Testis (tissue), 3 donors: ENCODE data around the gene RAB8A. TPM values are rescaled to one million over a fixed set of nuclear protein-coding genes. Genes with fewer than 3 reads are reported as not detected.
A peak's percentile ranks its signal among the peaks of the same experiment; 100 is the strongest.
"Not testable (repeated sequence)": the region's sequence is repeated elsewhere in the genome, so short reads cannot be mapped to it uniquely, and the experiment has no call there.

ENCODE experiments used
- DNase-seq: peaks from one replicate; pipeline ENCODE4 v3.0.0-alpha.2; 2019
- H3K27ac ChIP-seq, 2 donors: fragments of 200-600 bp; sonication (generic); one replicate each; pipeline ENCODE4 v1.5.1; 2019
- H3K27me3 ChIP-seq: fragments of 200-600 bp; sonication (generic); one replicate; pipeline ENCODE4 v1.5.1; 2019
- H3K36me3 ChIP-seq: fragments of 200-600 bp; sonication (generic); one replicate; pipeline ENCODE4 v1.5.1; 2017; ENCODE audit warnings: low read depth; ENCODE audit errors: missing control alignments
- H3K4me1 ChIP-seq: fragments of 200-600 bp; sonication (generic); one replicate; pipeline ENCODE4 v1.5.1; 2019
- H3K4me3 ChIP-seq, 2 donors: fragments of 200-600 bp; sonication (generic); one replicate each; pipeline ENCODE4 v1.5.1; 2017 to 2019
- H3K9me3 ChIP-seq: fragments of 200-600 bp; sonication (generic); one replicate; pipeline ENCODE4 v1.5.1; 2017
- POLR2A ChIP-seq: fragments of 450-650 bp; IDR thresholded peaks from one replicate; pipeline ENCODE4 v1.6.1; 2017; ENCODE audit warnings: antibody characterized with exemption, mild to moderate bottlenecking, moderate library complexity
- WGBS, 2 donors: methylation state at CpG; one replicate each; pipeline ENCODE4 v1.1.5; 2018; 5-methylcytosine and 5-hydroxymethylcytosine counted together
- intact Hi-C: fragments of 100-400 bp; cut with DNase I; formaldehyde crosslinking; loops from one replicate; pipeline ENCODE4 v1.15.1; 2023; ENCODE audit warnings: low total_unique reads
- polyA plus RNA-seq: library from polyadenylated mRNA; stranded (reverse); fragments of 350-450 nt; fragmentation: Illumina TruSeq; extraction: RNeasy Lipid Tissue Mini Kit (QIAGEN cat#74804); gene quantifications from one replicate; pipeline ENCODE4 v1.2.3, GENCODE V29; 2014; ENCODE audit warnings: low read depth, low replicate concordance; ENCODE audit not compliant: insufficient read depth
- total RNA-seq, 2 donors: library from RNA; depleted of rRNA; stranded (reverse); fragments of >200 nt; gene quantifications; one replicate each; pipeline ENCODE4 v1.2.3, GENCODE V29; 2016
- TF ChIP-seq, protein P1 (sequence below), 3 experiments: fragments of 450-650 bp in 2 of 3; fragments of 200-600 bp in 1 of 3; sonication (generic) in 1 of 3; IDR thresholded peaks; one replicate each; pipeline ENCODE4 v1.5.1; 2016 to 2019; ENCODE audit warnings: antibody characterized with exemption in 3 of 3, mild to moderate bottlenecking in 2 of 3, moderate library complexity in 1 of 3

RAB8A gene
- total and polyA plus RNA-seq, 3 donors from 2014 or later, result 45.9 to 69.0 (median 63.3) TPM

GRCh38 chr19:16077984-16078758 lies 33.5 kb upstream of the RAB8A start:
- Histone ChIP-seq H3K27ac (peak overlapping the region; percentile 100), H3K27me3 (no peaks in the 10 kb centered on the region), H3K4me1 (peaks cover 32% of the 10 kb centered on the region), H3K36me3 (no peaks in the 10 kb centered on the region), H3K4me3 (peak overlapping the region; percentile 79 to 100), H3K9me3 (no peaks in the 10 kb centered on the region)
- DNase-seq, result peak; percentile 46
- intact Hi-C loops, result no loop called here
- TF ChIP-seq, protein P1, sequence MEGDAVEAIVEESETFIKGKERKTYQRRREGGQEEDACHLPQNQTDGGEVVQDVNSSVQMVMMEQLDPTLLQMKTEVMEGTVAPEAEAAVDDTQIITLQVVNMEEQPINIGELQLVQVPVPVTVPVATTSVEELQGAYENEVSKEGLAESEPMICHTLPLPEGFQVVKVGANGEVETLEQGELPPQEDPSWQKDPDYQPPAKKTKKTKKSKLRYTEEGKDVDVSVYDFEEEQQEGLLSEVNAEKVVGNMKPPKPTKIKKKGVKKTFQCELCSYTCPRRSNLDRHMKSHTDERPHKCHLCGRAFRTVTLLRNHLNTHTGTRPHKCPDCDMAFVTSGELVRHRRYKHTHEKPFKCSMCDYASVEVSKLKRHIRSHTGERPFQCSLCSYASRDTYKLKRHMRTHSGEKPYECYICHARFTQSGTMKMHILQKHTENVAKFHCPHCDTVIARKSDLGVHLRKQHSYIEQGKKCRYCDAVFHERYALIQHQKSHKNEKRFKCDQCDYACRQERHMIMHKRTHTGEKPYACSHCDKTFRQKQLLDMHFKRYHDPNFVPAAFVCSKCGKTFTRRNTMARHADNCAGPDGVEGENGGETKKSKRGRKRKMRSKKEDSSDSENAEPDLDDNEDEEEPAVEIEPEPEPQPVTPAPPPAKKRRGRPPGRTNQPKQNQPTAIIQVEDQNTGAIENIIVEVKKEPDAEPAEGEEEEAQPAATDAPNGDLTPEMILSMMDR (IDR thresholded peaks at IDR 0.05), result no peak
- no peak for TF ChIP-seq POLR2A
- WGBS, 2 donors, result 28 to 31% methylated on average over 16 of the region's 16 CpGs

DNA sequence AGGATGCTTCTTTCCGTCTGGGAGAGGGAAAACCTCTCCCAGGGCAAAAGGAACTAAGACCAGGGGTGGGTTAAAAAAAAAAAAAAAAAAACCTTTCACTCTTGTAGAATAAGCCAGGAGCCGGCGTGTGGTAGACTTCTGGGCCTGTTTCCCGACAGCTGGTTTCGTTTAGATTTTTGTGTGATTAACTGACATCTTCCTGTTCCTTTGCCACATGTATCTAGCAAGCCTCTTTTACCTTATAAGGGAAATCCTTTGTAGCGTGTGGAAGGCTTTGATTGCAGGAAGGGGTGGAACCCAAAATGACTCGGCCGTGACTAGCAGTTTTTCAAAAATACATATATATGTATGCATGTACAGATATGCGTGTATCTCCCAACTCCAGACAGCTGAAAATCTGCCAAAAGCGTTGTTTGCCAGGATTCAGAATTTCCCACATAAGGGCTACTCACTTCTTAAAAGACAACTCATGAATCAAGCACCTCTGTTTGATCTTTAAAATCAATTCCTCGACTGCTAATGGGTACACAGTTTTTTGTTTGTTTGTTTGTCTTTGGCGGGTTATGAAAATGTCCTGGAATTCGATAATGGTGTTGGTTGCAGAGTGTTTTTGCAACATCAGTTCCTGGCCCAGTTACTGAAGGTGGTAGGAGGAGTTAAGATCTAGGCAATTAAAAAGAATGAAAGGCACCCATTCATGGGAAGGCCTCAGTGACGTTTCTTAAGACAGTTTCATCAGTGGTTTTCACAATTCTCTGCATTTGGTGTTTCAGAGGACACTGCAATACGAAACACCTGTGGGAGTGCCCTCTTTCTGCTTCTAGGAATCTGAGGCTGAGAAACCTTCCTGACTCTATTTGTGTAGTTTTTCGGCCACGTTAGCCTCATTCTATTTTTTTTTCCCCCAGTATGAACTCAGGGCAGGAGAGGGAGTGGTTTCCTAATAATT lies 32.7 kb upstream of the RAB8A start:
- Histone ChIP-seq H3K4me3 (peak overlapping the region; percentile 79 to 100), H3K27ac (peak overlapping the region; percentile 100), H3K4me1 (peaks cover 32% of the 10 kb centered on the region), H3K27me3 (no peaks in the 10 kb centered on the region), H3K9me3 (no peaks in the 10 kb centered on the region), H3K36me3 (no peaks in the 10 kb centered on the region)
- TF ChIP-seq POLR2A, result no peak
- TF ChIP-seq, protein P1 (IDR thresholded peaks at IDR 0.05), result no peak
- 16 to 20% methylated on average over 17 of the region's 17 CpGs for WGBS, 2 donors
- intact Hi-C loops, result no loop called here
- peak; percentile 84 for DNase-seq

DNA sequence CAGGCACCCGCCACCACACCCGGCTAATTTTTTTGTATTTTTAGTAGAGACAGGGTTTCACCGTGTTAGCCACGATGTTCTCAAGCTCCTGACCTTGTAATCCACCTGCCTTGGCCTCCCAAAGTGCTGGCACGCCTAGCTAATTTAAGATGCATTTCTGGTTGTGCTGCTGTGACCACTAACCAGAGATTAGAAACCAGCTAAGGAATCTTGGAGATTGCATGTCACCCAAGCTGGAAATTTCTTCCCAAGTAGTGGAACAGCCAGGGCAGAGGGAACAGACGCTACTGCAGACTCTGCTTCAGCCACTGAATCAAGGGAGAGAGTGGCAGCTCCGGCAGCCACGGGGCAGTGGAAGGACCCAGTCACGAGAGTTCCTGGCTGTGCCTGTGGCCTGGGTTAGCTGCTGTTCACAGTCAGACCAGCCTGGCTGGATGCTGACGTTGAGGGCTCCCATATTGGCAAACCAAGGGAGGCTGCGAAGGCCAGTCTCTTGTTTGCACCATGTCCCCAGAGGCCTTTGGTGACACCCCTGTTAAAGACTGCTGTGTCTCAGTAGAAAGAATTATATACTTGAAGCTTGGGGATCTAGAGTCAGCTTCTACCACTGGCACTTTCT lies 27.5 kb upstream of the RAB8A start:
- intact Hi-C loops, result no loop called here
- no peak for TF ChIP-seq POLR2A
- TF ChIP-seq, protein P1 (IDR thresholded peaks at IDR 0.05), result no peak

DNA sequence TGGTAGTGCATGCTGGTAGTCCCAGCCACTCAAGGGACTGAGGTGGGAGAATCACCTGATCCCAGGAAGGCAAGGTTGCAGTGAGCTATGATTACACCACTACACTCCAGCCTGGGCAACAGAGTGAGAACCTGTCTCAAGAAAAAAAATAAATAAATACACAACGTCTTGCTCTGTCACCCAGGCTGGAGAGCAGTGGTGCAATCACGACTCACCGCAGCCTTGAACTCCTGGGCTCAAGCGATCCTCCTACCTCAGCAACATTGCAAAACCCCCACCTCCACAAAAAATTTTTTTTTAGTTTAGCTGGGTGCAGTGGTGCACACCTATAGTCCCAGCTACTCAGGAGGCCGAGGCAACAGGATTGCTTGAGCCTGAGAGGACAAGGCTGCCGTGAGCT lies 26.6 kb upstream of the RAB8A start:
- DNase-seq, result no peak
- WGBS, 2 donors, result 69 to 71% methylated on average over 6 of the region's 6 CpGs

More for the DNA sequence above, 27.5 kb upstream of the RAB8A start:
- Histone ChIP-seq H3K27me3 (no peaks in the 10 kb centered on the region), H3K4me1 (peaks cover 52% of the 10 kb centered on the region), H3K4me3 (no peak overlapping the region), H3K9me3 (no peaks in the 10 kb centered on the region), H3K36me3 (no peaks in the 10 kb centered on the region), H3K27ac (no peak overlapping the region)
- no peak for DNase-seq
- 75 to 78% methylated on average over 11 of the region's 11 CpGs for WGBS, 2 donors

GRCh38 chr19:16087404-16087803 lies 24.3 kb upstream of the RAB8A start:
- Histone ChIP-seq H3K27ac (peak overlapping the region; percentile 16 to 48), H3K4me1 (peaks cover 43% of the 10 kb centered on the region)
- H3K9me3 ChIP-seq, H3K27me3 ChIP-seq, H3K36me3 ChIP-seq, intact Hi-C loops, H3K4me3 ChIP-seq, DNase-seq: not testable (repeated sequence)
- WGBS, 2 donors, result 79 to 86% methylated on average over 9 to 11 of the region's 11 CpGs

More for the DNA sequence above, 26.6 kb upstream of the RAB8A start:
- H3K4me1 ChIP-seq, result peaks cover 48% of the 10 kb centered on the region
- no peaks in the 10 kb centered on the region for H3K36me3 ChIP-seq
- no peaks in the 10 kb centered on the region for H3K27me3 ChIP-seq
- H3K4me3 ChIP-seq, result no peak overlapping the region
- intact Hi-C loops, result no loop called here
- TF ChIP-seq, protein P1 (IDR thresholded peaks at IDR 0.05), result no peak
- TF ChIP-seq POLR2A, result no peak
- H3K27ac ChIP-seq, result peak overlapping the region in 1 of 2 donors; percentile 30
- no peaks in the 10 kb centered on the region for H3K9me3 ChIP-seq
